H9 (cell line): ENCODE measurements around the gene MYL10. TPM values are rescaled to one million over a fixed set of nuclear protein-coding genes. Genes with fewer than 3 reads are reported as not detected.

Experiments
- DNase-seq: peaks from one replicate; pipeline ENCODE4 v3.0.0-alpha.2; 2017
- H2AFZ ChIP-seq: one replicate; pipeline ENCODE4 v1.6.1; 2013; ENCODE audit warnings: mild to moderate bottlenecking, low read length, control low read depth, moderate library complexity
- H2AK5ac ChIP-seq: 2 replicates; pipeline ENCODE4 v1.6.1; 2013; ENCODE audit warnings: low read length, control low read depth, mixed read lengths; ENCODE audit not compliant: insufficient read length
- H2BK120ac ChIP-seq: one replicate; pipeline ENCODE4 v1.6.1; 2013; ENCODE audit warnings: low read depth, mild to moderate bottlenecking, low read length, control low read depth, inconsistent platforms; ENCODE audit not compliant: poor library complexity, severe bottlenecking
- H2BK12ac ChIP-seq: 2 replicates; pipeline ENCODE4 v1.6.1; 2013; ENCODE audit warnings: low read length, control low read depth, mixed read lengths, low read depth; ENCODE audit not compliant: insufficient read length
- H2BK15ac ChIP-seq: 2 replicates; pipeline ENCODE4 v1.6.1; 2013; ENCODE audit warnings: low read depth, low read length, control low read depth
- H2BK20ac ChIP-seq: one replicate; pipeline ENCODE4 v1.6.1; 2013; ENCODE audit warnings: low read depth, mild to moderate bottlenecking, low read length, control low read depth, inconsistent platforms; ENCODE audit not compliant: poor library complexity, severe bottlenecking
- H2BK5ac ChIP-seq: 2 replicates; pipeline ENCODE4 v1.6.1; 2013; ENCODE audit warnings: low read length, control low read depth, mixed read lengths; ENCODE audit not compliant: insufficient read length
- H3K14ac ChIP-seq: 2 replicates; pipeline ENCODE4 v1.6.1; 2013; ENCODE audit warnings: low read length, control low read depth; ENCODE audit not compliant: insufficient read depth
- H3K18ac ChIP-seq: 2 replicates; pipeline ENCODE4 v1.6.1; 2013; ENCODE audit warnings: low read depth, mild to moderate bottlenecking, mixed read lengths, low read length, control low read depth; ENCODE audit not compliant: insufficient read length
- H3K23ac ChIP-seq: 2 replicates; pipeline ENCODE4 v1.6.1; 2013; ENCODE audit warnings: low read length, control low read depth, mixed read lengths, low read depth; ENCODE audit not compliant: insufficient read length
- H3K23me2 ChIP-seq: 2 replicates; pipeline ENCODE4 v1.6.1; 2013; ENCODE audit warnings: low read depth, mild to moderate bottlenecking, mixed read lengths, low read length, control low read depth; ENCODE audit not compliant: insufficient read length, poor library complexity, severe bottlenecking
- H3K27ac ChIP-seq: 2 replicates; pipeline ENCODE4 v1.5.1; 2013; ENCODE audit warnings: low read length, control low read depth, mixed read lengths, low read depth; ENCODE audit not compliant: insufficient read length
- H3K27me3 ChIP-seq: 2 replicates; pipeline ENCODE4 v1.6.1; 2013; ENCODE audit warnings: low read length, control low read depth, inconsistent platforms; ENCODE audit not compliant: insufficient read depth
- H3K4ac ChIP-seq: 2 replicates; pipeline ENCODE4 v1.6.1; 2013; ENCODE audit warnings: low read depth, mild to moderate bottlenecking, control low read depth, inconsistent platforms, low read length, moderate library complexity
- H3K4me1 ChIP-seq: 2 replicates; pipeline ENCODE4 v1.6.1; 2013; ENCODE audit warnings: low read length, control low read depth, inconsistent platforms; ENCODE audit not compliant: insufficient read depth
- H3K4me2 ChIP-seq: 2 replicates; pipeline ENCODE4 v1.6.1; 2013; ENCODE audit warnings: low read length, control low read depth, mixed read lengths; ENCODE audit not compliant: insufficient read length, insufficient read depth
- H3K56ac ChIP-seq: 2 replicates; pipeline ENCODE4 v1.6.1; 2013; ENCODE audit warnings: low read depth, mild to moderate bottlenecking, mixed read lengths, low read length, control low read depth; ENCODE audit not compliant: insufficient read length
- H3K79me1 ChIP-seq: 2 replicates; pipeline ENCODE4 v1.6.1; 2013; ENCODE audit warnings: low read depth, mild to moderate bottlenecking, moderate library complexity, low read length, control low read depth, inconsistent platforms; ENCODE audit not compliant: insufficient read depth, poor library complexity, severe bottlenecking
- H3K79me2 ChIP-seq: 2 replicates; pipeline ENCODE4 v1.6.1; 2013; ENCODE audit warnings: low read length, control low read depth, inconsistent platforms; ENCODE audit not compliant: insufficient read depth
- H3K9ac ChIP-seq: 2 replicates; pipeline ENCODE4 v1.6.1; 2013; ENCODE audit warnings: low read length, control low read depth, mixed read lengths; ENCODE audit not compliant: insufficient read length; ENCODE audit errors: extremely low read depth
- H3K9me3 ChIP-seq: one replicate; pipeline ENCODE4 v1.6.1; 2013; ENCODE audit warnings: low read depth, low read length, inconsistent platforms; ENCODE audit not compliant: control insufficient read depth
- H3T11ph ChIP-seq: one replicate; pipeline ENCODE4 v1.6.1; 2013; ENCODE audit warnings: mild to moderate bottlenecking, low read length, control low read depth, inconsistent platforms
- H4K20me1 ChIP-seq: one replicate; pipeline ENCODE4 v1.6.1; 2013; ENCODE audit not compliant: control insufficient read depth, insufficient read length, insufficient read depth
- H4K5ac ChIP-seq: 2 replicates; pipeline ENCODE4 v1.6.1; 2013; ENCODE audit warnings: low read depth, mild to moderate bottlenecking, mixed read lengths, low read length, control low read depth; ENCODE audit not compliant: insufficient read length
- H4K8ac ChIP-seq: replicated peaks from 2 replicates; pipeline ENCODE4 v1.6.1; 2013; ENCODE audit warnings: low read length, control low read depth, mixed read lengths, low read depth; ENCODE audit not compliant: insufficient read length
- H4K91ac ChIP-seq: 2 replicates; pipeline ENCODE4 v1.6.1; 2013; ENCODE audit warnings: low read depth, mild to moderate bottlenecking, moderate library complexity, mixed read lengths, low read length, control low read depth; ENCODE audit not compliant: insufficient read length
- H3K27ac Mint-ChIP-seq, 3 experiments: 2 replicates in 2 of 3; 3 replicates in 1 of 3; pipeline ENCODE4 v1.8.0; 2020 to 2021; ENCODE audit warnings: mixed read lengths in 3 of 3, mild to moderate bottlenecking in 1 of 3, moderate library complexity in 1 of 3
- H3K27me3 Mint-ChIP-seq: 2 replicates; pipeline ENCODE4 v1.8.0; 2021; ENCODE audit warnings: low read depth, mild to moderate bottlenecking, moderate library complexity, mixed read lengths
- H3K36me3 Mint-ChIP-seq, 3 experiments: 2 replicates in 2 of 3; 3 replicates in 1 of 3; pipeline ENCODE4 v1.8.0; 2020 to 2021; ENCODE audit warnings: low read depth in 3 of 3, mixed read lengths in 3 of 3; ENCODE audit not compliant: insufficient read depth in 1 of 3
- H3K4me1 Mint-ChIP-seq, 2 experiments: 2 replicates each; pipeline ENCODE4 v1.8.0; 2020; ENCODE audit warnings: mixed read lengths in 2 of 2
- H3K4me3 Mint-ChIP-seq, 2 experiments: 2 replicates in 1 of 2; 3 replicates in 1 of 2; pipeline ENCODE4 v1.8.0; 2020 to 2021; ENCODE audit warnings: mild to moderate bottlenecking in 2 of 2, mixed read lengths in 2 of 2, moderate library complexity in 1 of 2
- H3K9me3 Mint-ChIP-seq, 2 experiments: 2 replicates in 1 of 2; 3 replicates in 1 of 2; pipeline ENCODE4 v1.8.0; 2020; ENCODE audit warnings: mild to moderate bottlenecking in 2 of 2, mixed read lengths in 2 of 2, moderate library complexity in 1 of 2
- CTCF ChIP-seq: fragments of 200-600 bp; sonication (generic); conservative IDR thresholded peaks from 3 replicates; pipeline ENCODE4 v1.8.0; 2021; ENCODE audit warnings: antibody characterized with exemption, mild to moderate bottlenecking
- WGBS: extraction: QIAGEN DNeasy Blood & Tissue Kit; methylation state at CpG from one replicate; pipeline ENCODE4 v1.1.7; 2013; ENCODE audit warnings: missing lambda C conversion rate, low lambda C conversion rate, mixed read lengths; ENCODE audit not compliant: insufficient read length; ENCODE audit errors: extremely low coverage; 5-methylcytosine and 5-hydroxymethylcytosine counted together
- total RNA-seq: library from RNA; stranded (reverse); gene quantifications from 2 replicates; pipeline ENCODE4 v1.2.1, GENCODE V29; 2021

MYL10 gene
- total RNA-seq, 1 experiment from 2014 or later: 0.50 TPM

- H3K27ac Mint-ChIP-seq: no peak overlapping the region
- H3K9me3 Mint-ChIP-seq: no peaks in the 10 kb centered on the region
- Histone ChIP-seq H3T11ph (no peak overlapping the region), H2BK12ac (no peak overlapping the region), H3K23ac (no peak overlapping the region), H3K4me2 (no peak overlapping the region), H3K4me1 (no peaks in the 10 kb centered on the region), H3K27me3 (no peaks in the 10 kb centered on the region), H3K27ac (no peak overlapping the region), H3K79me2 (no peaks in the 10 kb centered on the region), H3K9me3 (no peaks in the 10 kb centered on the region), H3K23me2 (no peaks in the 10 kb centered on the region), H2AK5ac (no peak overlapping the region), H3K4ac (no peak overlapping the region), H2BK120ac (no peak overlapping the region), H3K9ac (no peak overlapping the region), H2BK20ac (no peak overlapping the region), H3K79me1 (no peaks in the 10 kb centered on the region), H2AFZ (no peak overlapping the region), H2BK5ac (no peak overlapping the region), H2BK15ac (no peak overlapping the region), H4K91ac (no peak overlapping the region), H4K5ac (no peak overlapping the region), H3K56ac (no peak overlapping the region), H3K18ac (no peak overlapping the region), H4K8ac (no peak overlapping the region), H4K20me1 (no peaks in the 10 kb centered on the region), H3K14ac (no peak overlapping the region)
- peaks cover 18% of the 10 kb centered on the region for H3K27me3 Mint-ChIP-seq
- WGBS: no CpG with 5 or more reads among the region's 3 CpGs
- no peak for TF ChIP-seq CTCF
- H3K36me3 Mint-ChIP-seq: no peaks in the 10 kb centered on the region
- peaks cover 4 to 9% of the 10 kb centered on the region in 2 experiments; a peak in 2 of 4 replicates for H3K4me1 Mint-ChIP-seq
- no peak overlapping the region for H3K4me3 Mint-ChIP-seq
- DNase-seq: no peak
Observed at GRCh38 chr7:101599787-101600186, 29.3 kb downstream of the MYL10 start.
